ENCODE results near the gene SAG. TPM values are rescaled to one million over a fixed set of nuclear protein-coding genes. Genes with fewer than 3 reads are reported as not detected.

Gene SAG
- total and polyA plus RNA-seq, 2 donors (not counting 3 experiments of a cell fraction or from before 2014, with no cell fraction given): not detected

DNA sequence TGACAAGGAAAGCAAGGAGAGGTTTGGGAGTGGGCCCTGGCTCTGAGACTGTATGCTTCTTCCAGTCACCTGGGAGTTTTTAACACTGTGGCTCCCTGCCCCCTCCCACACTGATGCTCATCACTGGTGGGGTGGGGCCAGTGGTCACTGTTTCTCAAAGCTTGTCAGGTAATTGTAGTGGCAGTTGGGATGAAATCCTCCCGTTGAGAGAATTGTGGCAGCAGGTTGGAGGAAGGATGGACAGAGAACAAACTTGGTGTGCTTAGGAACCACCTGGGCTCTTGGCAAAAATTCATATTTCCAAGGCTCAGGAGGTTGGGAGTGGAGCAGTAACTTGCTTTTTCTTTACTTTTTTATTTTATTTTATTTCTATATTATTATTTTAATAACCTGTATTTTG is 71.8 kb downstream of the SAG start:
- Histone ChIP-seq H4K20me1 (replicated peaks; ENCODE audit: control insufficient read depth, extremely low read depth, insufficient read depth, low read length) (no peaks in the 10 kb centered on the region), H3K9ac (replicated peaks; ENCODE audit: extremely low read depth, insufficient read depth, low read length) (no peak overlapping the region), H2AFZ (ENCODE audit: low read depth, low read length) (no peak overlapping the region), H3K27ac (ENCODE audit: insufficient read depth, low read depth, low read length) (no peak overlapping the region), H3K4me2 (ENCODE audit: insufficient read depth, low read length) (no peak overlapping the region), H3K79me2 (ENCODE audit: control insufficient read depth, insufficient read depth, low read length) (no peaks in the 10 kb centered on the region), H3K4me1 (ENCODE audit: control insufficient read depth, extremely low read depth, insufficient read depth, low read length) (no peaks in the 10 kb centered on the region), H3K27me3 (ENCODE audit: control insufficient read depth in 2 of 2, insufficient read depth in 2 of 2, low read length in 2 of 2) (no peaks in the 10 kb centered on the region), H3K9me3 (replicated peaks; ENCODE audit: control insufficient read depth, insufficient read depth, low read length) (no peaks in the 10 kb centered on the region), H3K9me1 (replicated peaks; ENCODE audit: control insufficient read depth, extremely low read depth, insufficient read depth, low read length) (no peaks in the 10 kb centered on the region), H3K36me3 (ENCODE audit: control insufficient read depth in 2 of 2, extremely low read depth in 1 of 2, insufficient read depth in 2 of 2, low read length in 2 of 2) (no peaks in the 10 kb centered on the region), H3K4me3 (replicated peaks in 1 of 3; ENCODE audit: insufficient read depth in 1 of 3, low read depth in 1 of 3, low read length in 3 of 3) (no peak overlapping the region)
- dilution Hi-C loops (cut with MboI; ENCODE audit: extremely low pct_ligation_motif_present, low sequenced_read_pairs) (no loop called here), intact Hi-C loops (cut with micrococcal nuclease) (no loop called here)
- TF ChIP-seq, protein P1, sequence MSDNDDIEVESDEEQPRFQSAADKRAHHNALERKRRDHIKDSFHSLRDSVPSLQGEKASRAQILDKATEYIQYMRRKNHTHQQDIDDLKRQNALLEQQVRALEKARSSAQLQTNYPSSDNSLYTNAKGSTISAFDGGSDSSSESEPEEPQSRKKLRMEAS (IDR thresholded peaks at IDR 0.05; ENCODE audit: insufficient read depth, insufficient read length): no peak
- no peak for TF ChIP-seq POLR2A (IDR thresholded peaks at IDR 0.05; ENCODE audit: low read depth, low read length)
- TF ChIP-seq GATA2 (IDR thresholded peaks at IDR 0.05; ENCODE audit: insufficient read depth, insufficient read length, low read depth, low read length): no peak
- TF ChIP-seq FOS (IDR thresholded peaks at IDR 0.05; ENCODE audit: borderline replicate concordance, insufficient read depth, low read length): no peak
- TF ChIP-seq EZH2 (IDR thresholded peaks at IDR 0.05; ENCODE audit: borderline replicate concordance, low read depth, low read length, severe bottlenecking): no peak
- TF ChIP-seq, protein P2, sequence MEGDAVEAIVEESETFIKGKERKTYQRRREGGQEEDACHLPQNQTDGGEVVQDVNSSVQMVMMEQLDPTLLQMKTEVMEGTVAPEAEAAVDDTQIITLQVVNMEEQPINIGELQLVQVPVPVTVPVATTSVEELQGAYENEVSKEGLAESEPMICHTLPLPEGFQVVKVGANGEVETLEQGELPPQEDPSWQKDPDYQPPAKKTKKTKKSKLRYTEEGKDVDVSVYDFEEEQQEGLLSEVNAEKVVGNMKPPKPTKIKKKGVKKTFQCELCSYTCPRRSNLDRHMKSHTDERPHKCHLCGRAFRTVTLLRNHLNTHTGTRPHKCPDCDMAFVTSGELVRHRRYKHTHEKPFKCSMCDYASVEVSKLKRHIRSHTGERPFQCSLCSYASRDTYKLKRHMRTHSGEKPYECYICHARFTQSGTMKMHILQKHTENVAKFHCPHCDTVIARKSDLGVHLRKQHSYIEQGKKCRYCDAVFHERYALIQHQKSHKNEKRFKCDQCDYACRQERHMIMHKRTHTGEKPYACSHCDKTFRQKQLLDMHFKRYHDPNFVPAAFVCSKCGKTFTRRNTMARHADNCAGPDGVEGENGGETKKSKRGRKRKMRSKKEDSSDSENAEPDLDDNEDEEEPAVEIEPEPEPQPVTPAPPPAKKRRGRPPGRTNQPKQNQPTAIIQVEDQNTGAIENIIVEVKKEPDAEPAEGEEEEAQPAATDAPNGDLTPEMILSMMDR (IDR thresholded peaks at IDR 0.05; ENCODE audit: extremely low read depth in 1 of 2, insufficient read depth in 1 of 2, low read depth in 1 of 2, low read length in 2 of 2): no peak
- TF ChIP-seq JUN (IDR thresholded peaks at IDR 0.05; ENCODE audit: borderline replicate concordance, insufficient read depth, insufficient read length, low read depth): no peak
- no peak for TF ChIP-seq POLR2AphosphoS5 (IDR thresholded peaks at IDR 0.05; ENCODE audit: insufficient read depth, low read depth, low read length)
- TF ChIP-seq MYC (IDR thresholded peaks at IDR 0.05; ENCODE audit: low read depth, low read length): no peak
- no TSS peak for BruUV-seq (replicated peaks)
- ChIA-PET CTCF (interaction anchor here (0.7 to 1.2 kb wide), 3 partner anchors 15 to 64 kb away, joined by 3 read pairs; no protein-coding TSS in a partner anchor), POLR2A (no interaction called here)
- no peak for DNase-seq (ENCODE audit: low read depth, low spot score)
- no peak for FAIRE-seq
